ENCODE data around the gene GCN1. TPM values are rescaled to one million over a fixed set of nuclear protein-coding genes. Genes with fewer than 3 reads are reported as not detected.

GCN1 gene
- total and polyA plus RNA-seq, 10 of the 15 experiments (the other 5 are each of a cell fraction or from before 2014, with no cell fraction given) = 10.8 to 150 (median 58.3) TPM

- TF ChIP-seq, protein P1, sequence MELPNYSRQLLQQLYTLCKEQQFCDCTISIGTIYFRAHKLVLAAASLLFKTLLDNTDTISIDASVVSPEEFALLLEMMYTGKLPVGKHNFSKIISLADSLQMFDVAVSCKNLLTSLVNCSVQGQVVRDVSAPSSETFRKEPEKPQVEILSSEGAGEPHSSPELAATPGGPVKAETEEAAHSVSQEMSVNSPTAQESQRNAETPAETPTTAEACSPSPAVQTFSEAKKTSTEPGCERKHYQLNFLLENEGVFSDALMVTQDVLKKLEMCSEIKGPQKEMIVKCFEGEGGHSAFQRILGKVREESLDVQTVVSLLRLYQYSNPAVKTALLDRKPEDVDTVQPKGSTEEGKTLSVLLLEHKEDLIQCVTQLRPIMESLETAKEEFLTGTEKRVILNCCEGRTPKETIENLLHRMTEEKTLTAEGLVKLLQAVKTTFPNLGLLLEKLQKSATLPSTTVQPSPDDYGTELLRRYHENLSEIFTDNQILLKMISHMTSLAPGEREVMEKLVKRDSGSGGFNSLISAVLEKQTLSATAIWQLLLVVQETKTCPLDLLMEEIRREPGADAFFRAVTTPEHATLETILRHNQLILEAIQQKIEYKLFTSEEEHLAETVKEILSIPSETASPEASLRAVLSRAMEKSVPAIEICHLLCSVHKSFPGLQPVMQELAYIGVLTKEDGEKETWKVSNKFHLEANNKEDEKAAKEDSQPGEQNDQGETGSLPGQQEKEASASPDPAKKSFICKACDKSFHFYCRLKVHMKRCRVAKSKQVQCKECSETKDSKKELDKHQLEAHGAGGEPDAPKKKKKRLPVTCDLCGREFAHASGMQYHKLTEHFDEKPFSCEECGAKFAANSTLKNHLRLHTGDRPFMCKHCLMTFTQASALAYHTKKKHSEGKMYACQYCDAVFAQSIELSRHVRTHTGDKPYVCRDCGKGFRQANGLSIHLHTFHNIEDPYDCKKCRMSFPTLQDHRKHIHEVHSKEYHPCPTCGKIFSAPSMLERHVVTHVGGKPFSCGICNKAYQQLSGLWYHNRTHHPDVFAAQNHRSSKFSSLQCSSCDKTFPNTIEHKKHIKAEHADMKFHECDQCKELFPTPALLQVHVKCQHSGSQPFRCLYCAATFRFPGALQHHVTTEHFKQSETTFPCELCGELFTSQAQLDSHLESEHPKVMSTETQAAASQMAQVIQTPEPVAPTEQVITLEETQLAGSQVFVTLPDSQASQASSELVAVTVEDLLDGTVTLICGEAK (IDR thresholded peaks at IDR 0.05; ENCODE audit: borderline replicate concordance) = no peak
- TF ChIP-seq POLR2AphosphoS2 (IDR thresholded peaks at IDR 0.05; ENCODE audit: low read depth, low read length) (0 out of 2 replicates have a peak, but pooled peaks have one; percentile 29), BACH1 (IDR thresholded peaks at IDR 0.05; ENCODE audit: borderline replicate concordance) (no peak), HDAC6 (IDR thresholded peaks at IDR 0.05; ENCODE audit: unreplicated experiment) (no peak), CBX5 (IDR thresholded peaks at IDR 0.05; ENCODE audit: low read depth) (0 out of 2 replicates have a peak, but pooled peaks have one; percentile 14), SUPT20H (IDR thresholded peaks at IDR 0.05; ENCODE audit: borderline replicate concordance, control insufficient read depth, low read depth, low read length) (no peak), RAD51 (IDR thresholded peaks at IDR 0.05) (peak; percentile 82), ZNF217 (IDR thresholded peaks at IDR 0.05) (no peak), GATAD2B (conservative IDR thresholded peaks at IDR 0.05; ENCODE audit: low read depth) (no peak), STAT3 (IDR thresholded peaks at IDR 0.05; ENCODE audit: low read depth, low read length) (0 out of 2 replicates have a peak, but pooled peaks have one; percentile 30), PRDM15 (CRISPR knock-in tag; IDR thresholded peaks at IDR 0.05) (no peak), MTA3 (IDR thresholded peaks at IDR 0.05; ENCODE audit: borderline replicate concordance, low read length) (peak; percentile 55; the same call in 1 of the 2 replicates), RBBP5 (conservative IDR thresholded peaks at IDR 0.05) (no peak)
- TF ChIP-seq, protein P2, sequence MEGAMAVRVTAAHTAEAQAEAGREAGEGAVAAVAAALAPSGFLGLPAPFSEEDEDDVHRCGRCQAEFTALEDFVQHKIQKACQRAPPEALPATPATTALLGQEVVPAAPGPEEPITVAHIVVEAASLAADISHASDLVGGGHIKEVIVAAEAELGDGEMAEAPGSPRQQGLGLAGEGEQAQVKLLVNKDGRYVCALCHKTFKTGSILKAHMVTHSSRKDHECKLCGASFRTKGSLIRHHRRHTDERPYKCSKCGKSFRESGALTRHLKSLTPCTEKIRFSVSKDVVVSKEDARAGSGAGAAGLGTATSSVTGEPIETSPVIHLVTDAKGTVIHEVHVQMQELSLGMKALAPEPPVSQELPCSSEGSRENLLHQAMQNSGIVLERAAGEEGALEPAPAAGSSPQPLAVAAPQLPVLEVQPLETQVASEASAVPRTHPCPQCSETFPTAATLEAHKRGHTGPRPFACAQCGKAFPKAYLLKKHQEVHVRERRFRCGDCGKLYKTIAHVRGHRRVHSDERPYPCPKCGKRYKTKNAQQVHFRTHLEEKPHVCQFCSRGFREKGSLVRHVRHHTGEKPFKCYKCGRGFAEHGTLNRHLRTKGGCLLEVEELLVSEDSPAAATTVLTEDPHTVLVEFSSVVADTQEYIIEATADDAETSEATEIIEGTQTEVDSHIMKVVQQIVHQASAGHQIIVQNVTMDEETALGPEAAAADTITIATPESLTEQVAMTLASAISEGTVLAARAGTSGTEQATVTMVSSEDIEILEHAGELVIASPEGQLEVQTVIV (IDR thresholded peaks at IDR 0.05; ENCODE audit: borderline replicate concordance, partially characterized antibody) = no peak
These were observed 72.7 kb downstream of the GCN1 start (continued) for GRCh38 chr12:120121766-120122293.
